ENCODE data around the gene BCL2L15.

The BCL2L15 gene

DNA sequence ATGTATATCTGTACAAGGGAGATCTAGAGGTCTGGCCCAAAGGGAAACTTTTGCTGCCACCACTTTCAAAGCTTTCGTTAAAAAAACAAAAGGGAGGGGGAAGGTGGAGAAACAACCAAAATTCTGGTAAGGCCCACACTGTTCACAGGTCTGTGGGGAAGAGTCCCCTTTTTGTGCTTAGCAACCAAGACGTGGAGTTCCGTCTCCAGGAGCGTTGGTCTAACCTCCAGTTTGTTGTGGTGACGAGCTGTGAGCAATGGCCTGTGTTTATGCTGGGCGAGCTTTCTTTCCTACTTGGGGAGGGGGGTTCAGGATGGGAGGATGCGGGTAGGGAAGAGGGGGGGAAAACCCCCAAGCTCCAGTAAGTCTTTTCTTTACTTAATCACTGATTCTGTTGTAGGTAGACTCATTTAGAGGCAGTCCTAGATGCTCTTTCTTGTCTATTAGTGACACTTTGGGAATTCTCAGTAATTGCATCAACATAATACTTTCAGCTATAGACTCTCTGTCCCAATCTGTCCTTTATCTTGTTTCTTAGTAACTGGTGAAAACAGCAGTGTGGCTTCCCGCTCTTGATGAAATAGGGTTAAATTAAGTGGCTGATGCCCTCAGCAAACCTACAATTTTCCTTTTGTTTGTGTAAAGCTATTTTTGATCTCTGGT lies 43.2 kb upstream of the BCL2L15 start (continued):
- TF ChIP-seq, protein P1, sequence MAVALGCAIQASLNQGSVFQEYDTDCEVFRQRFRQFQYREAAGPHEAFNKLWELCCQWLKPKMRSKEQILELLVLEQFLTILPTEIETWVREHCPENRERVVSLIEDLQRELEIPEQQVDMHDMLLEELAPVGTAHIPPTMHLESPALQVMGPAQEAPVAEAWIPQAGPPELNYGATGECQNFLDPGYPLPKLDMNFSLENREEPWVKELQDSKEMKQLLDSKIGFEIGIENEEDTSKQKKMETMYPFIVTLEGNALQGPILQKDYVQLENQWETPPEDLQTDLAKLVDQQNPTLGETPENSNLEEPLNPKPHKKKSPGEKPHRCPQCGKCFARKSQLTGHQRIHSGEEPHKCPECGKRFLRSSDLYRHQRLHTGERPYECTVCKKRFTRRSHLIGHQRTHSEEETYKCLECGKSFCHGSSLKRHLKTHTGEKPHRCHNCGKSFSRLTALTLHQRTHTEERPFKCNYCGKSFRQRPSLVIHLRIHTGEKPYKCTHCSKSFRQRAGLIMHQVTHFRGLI (tag by site-specific recombination; IDR thresholded peaks at IDR 0.05), result no peak
- TF ChIP-seq ZNF221 (tag by site-specific recombination; IDR thresholded peaks at IDR 0.05; ENCODE audit: borderline replicate concordance) (no peak), ZNF571 (tag by site-specific recombination; IDR thresholded peaks at IDR 0.05) (no peak), ZFP41 (tag by site-specific recombination; IDR thresholded peaks at IDR 0.05; ENCODE audit: borderline replicate concordance) (no peak), MEIS1 (CRISPR knock-in tag; IDR thresholded peaks at IDR 0.05; ENCODE audit: borderline replicate concordance) (no peak), ZNF155 (tag by site-specific recombination; IDR thresholded peaks at IDR 0.05) (no peak), ZNF184 (tag by site-specific recombination; IDR thresholded peaks at IDR 0.05) (no peak), PRDM1 (tag by site-specific recombination; IDR thresholded peaks at IDR 0.05) (peak; percentile 96), MZF1 (tag by site-specific recombination; IDR thresholded peaks at IDR 0.05; ENCODE audit: borderline replicate concordance) (peak; percentile 67; the same call in 1 of the 2 replicates), OVOL3 (tag by site-specific recombination; IDR thresholded peaks at IDR 0.05) (no peak)
- TF ChIP-seq, protein P2, sequence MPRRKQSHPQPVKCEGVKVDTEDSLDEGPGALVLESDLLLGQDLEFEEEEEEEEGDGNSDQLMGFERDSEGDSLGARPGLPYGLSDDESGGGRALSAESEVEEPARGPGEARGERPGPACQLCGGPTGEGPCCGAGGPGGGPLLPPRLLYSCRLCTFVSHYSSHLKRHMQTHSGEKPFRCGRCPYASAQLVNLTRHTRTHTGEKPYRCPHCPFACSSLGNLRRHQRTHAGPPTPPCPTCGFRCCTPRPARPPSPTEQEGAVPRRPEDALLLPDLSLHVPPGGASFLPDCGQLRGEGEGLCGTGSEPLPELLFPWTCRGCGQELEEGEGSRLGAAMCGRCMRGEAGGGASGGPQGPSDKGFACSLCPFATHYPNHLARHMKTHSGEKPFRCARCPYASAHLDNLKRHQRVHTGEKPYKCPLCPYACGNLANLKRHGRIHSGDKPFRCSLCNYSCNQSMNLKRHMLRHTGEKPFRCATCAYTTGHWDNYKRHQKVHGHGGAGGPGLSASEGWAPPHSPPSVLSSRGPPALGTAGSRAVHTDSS (tag by site-specific recombination; IDR thresholded peaks at IDR 0.05), result no peak
- TF ChIP-seq, protein P3, sequence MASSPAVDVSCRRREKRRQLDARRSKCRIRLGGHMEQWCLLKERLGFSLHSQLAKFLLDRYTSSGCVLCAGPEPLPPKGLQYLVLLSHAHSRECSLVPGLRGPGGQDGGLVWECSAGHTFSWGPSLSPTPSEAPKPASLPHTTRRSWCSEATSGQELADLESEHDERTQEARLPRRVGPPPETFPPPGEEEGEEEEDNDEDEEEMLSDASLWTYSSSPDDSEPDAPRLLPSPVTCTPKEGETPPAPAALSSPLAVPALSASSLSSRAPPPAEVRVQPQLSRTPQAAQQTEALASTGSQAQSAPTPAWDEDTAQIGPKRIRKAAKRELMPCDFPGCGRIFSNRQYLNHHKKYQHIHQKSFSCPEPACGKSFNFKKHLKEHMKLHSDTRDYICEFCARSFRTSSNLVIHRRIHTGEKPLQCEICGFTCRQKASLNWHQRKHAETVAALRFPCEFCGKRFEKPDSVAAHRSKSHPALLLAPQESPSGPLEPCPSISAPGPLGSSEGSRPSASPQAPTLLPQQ (tag by site-specific recombination; IDR thresholded peaks at IDR 0.05), result peak; percentile 66; the same call in 1 of the 2 replicates
- TF ChIP-seq, protein P4, sequence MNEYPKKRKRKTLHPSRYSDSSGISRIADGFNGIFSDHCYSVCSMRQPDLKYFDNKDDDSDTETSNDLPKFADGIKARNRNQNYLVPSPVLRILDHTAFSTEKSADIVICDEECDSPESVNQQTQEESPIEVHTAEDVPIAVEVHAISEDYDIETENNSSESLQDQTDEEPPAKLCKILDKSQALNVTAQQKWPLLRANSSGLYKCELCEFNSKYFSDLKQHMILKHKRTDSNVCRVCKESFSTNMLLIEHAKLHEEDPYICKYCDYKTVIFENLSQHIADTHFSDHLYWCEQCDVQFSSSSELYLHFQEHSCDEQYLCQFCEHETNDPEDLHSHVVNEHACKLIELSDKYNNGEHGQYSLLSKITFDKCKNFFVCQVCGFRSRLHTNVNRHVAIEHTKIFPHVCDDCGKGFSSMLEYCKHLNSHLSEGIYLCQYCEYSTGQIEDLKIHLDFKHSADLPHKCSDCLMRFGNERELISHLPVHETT (tag by site-specific recombination; IDR thresholded peaks at IDR 0.05), result no peak
- TF ChIP-seq, protein P5, sequence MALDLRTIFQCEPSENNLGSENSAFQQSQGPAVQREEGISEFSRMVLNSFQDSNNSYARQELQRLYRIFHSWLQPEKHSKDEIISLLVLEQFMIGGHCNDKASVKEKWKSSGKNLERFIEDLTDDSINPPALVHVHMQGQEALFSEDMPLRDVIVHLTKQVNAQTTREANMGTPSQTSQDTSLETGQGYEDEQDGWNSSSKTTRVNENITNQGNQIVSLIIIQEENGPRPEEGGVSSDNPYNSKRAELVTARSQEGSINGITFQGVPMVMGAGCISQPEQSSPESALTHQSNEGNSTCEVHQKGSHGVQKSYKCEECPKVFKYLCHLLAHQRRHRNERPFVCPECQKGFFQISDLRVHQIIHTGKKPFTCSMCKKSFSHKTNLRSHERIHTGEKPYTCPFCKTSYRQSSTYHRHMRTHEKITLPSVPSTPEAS (tag by site-specific recombination; IDR thresholded peaks at IDR 0.05), result no peak
- TF ChIP-seq, protein P6, sequence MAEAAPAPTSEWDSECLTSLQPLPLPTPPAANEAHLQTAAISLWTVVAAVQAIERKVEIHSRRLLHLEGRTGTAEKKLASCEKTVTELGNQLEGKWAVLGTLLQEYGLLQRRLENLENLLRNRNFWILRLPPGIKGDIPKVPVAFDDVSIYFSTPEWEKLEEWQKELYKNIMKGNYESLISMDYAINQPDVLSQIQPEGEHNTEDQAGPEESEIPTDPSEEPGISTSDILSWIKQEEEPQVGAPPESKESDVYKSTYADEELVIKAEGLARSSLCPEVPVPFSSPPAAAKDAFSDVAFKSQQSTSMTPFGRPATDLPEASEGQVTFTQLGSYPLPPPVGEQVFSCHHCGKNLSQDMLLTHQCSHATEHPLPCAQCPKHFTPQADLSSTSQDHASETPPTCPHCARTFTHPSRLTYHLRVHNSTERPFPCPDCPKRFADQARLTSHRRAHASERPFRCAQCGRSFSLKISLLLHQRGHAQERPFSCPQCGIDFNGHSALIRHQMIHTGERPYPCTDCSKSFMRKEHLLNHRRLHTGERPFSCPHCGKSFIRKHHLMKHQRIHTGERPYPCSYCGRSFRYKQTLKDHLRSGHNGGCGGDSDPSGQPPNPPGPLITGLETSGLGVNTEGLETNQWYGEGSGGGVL (tag by site-specific recombination; IDR thresholded peaks at IDR 0.05), result peak; percentile 89
